Esophagus (tissue), 2 donors: ENCODE data around the gene KTI12. TPM values are rescaled to one million over a fixed set of nuclear protein-coding genes. Genes with fewer than 3 reads are reported as not detected.
"Not testable (repeated sequence)": the region's sequence is repeated elsewhere in the genome, so short reads cannot be mapped to it uniquely, and the experiment has no call there.

Source experiments
- H3K27ac ChIP-seq, 2 donors: one replicate each; pipeline ENCODE4 v1.5.1; 2013; ENCODE audit warnings: low read depth in 2 of 2, mild to moderate bottlenecking in 2 of 2, inconsistent platforms in 1 of 2, low read length in 1 of 2, moderate library complexity in 1 of 2
- H3K27me3 ChIP-seq, 2 donors: one replicate each; pipeline ENCODE4 v1.6.1; 2013; ENCODE audit warnings: low read length in 2 of 2, control low read depth in 1 of 2, mild to moderate bottlenecking in 1 of 2; ENCODE audit not compliant: insufficient read depth in 2 of 2, control insufficient read depth in 1 of 2
- H3K36me3 ChIP-seq, 2 donors: one replicate each; pipeline ENCODE4 v1.6.1; 2013; ENCODE audit warnings: low read length in 1 of 2; ENCODE audit not compliant: control insufficient read depth in 2 of 2, insufficient read depth in 2 of 2
- H3K4me1 ChIP-seq, 2 donors: one replicate each; pipeline ENCODE4 v1.6.1; 2013; ENCODE audit warnings: low read length in 1 of 2; ENCODE audit not compliant: control insufficient read depth in 2 of 2, insufficient read depth in 2 of 2
- H3K4me3 ChIP-seq, 2 donors: one replicate each; pipeline ENCODE4 v1.5.1; 2013; ENCODE audit warnings: low read length in 2 of 2, mild to moderate bottlenecking in 2 of 2, low read depth in 1 of 2, moderate library complexity in 1 of 2
- H3K9me3 ChIP-seq, 2 donors: one replicate each; pipeline ENCODE4 v1.6.1; 2013; ENCODE audit warnings: mild to moderate bottlenecking in 2 of 2, low read depth in 1 of 2, low read length in 1 of 2, moderate library complexity in 1 of 2; ENCODE audit not compliant: control insufficient read depth in 2 of 2, insufficient read depth in 1 of 2
- WGBS, 2 donors: extraction: QIAGEN DNeasy Blood & Tissue Kit; methylation state at CpG; one replicate each; pipeline ENCODE4 v1.1.7; 2013; 5-methylcytosine and 5-hydroxymethylcytosine counted together
- polyA plus RNA-seq, 2 donors: library from polyadenylated mRNA; stranded (reverse); fragments of 200-250 nt; gene quantifications; one replicate each; pipeline ENCODE4 v1.2.3, GENCODE V29; 2013
- donor health status: healthy with polysubstance abuse.
- donor health status: Bipolar disorder and iron deficiency.

The KTI12 gene
- polyA plus RNA-seq, 2 donors, result 2.5 to 6.5 TPM

DNA sequence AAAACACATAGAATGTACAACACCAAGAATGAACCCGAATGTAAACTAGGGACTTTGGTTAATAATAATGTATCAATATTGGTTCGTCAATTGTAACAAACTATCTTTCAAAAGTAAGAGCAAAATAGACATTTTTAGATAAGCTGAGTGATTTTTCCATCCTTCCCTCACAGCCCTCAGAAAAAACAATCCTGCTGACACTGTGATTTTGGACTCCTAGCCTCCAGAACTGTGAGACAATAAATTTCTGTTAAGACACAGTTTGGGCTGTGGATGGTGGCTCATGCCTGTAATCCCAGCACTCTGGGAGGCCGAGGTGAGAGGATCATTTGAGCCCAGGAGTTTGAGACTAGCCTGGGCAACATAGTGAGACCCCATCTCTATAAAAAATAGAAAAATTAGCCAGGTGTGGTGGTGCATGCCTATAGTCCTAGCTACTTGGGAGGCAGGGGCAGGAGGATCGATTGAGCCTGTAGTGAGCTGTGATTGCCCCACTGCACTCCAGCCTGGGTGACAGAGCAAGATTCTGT lies 12.1 kb upstream of the KTI12 start:
- not testable (repeated sequence) for H3K9me3 ChIP-seq, H3K27ac ChIP-seq, H3K4me3 ChIP-seq, H3K36me3 ChIP-seq, H3K4me1 ChIP-seq, H3K27me3 ChIP-seq
- 96 to 97% methylated on average over 4 of the region's 4 CpGs for WGBS, 2 donors

- WGBS, 2 donors, result 81 to 91% methylated on average over 2 of the region's 2 CpGs
- Histone ChIP-seq H3K27ac (no peak overlapping the region), H3K4me3 (no peak overlapping the region), H3K36me3 (peaks cover 0 to 3% of the 10 kb centered on the region in 2 donors), H3K4me1 (no peaks in the 10 kb centered on the region), H3K27me3 (no peaks in the 10 kb centered on the region), H3K9me3 (no peaks in the 10 kb centered on the region)
Measured at GRCh38 chr1:52045236-52045635, 11.6 kb upstream of the KTI12 start.

DNA sequence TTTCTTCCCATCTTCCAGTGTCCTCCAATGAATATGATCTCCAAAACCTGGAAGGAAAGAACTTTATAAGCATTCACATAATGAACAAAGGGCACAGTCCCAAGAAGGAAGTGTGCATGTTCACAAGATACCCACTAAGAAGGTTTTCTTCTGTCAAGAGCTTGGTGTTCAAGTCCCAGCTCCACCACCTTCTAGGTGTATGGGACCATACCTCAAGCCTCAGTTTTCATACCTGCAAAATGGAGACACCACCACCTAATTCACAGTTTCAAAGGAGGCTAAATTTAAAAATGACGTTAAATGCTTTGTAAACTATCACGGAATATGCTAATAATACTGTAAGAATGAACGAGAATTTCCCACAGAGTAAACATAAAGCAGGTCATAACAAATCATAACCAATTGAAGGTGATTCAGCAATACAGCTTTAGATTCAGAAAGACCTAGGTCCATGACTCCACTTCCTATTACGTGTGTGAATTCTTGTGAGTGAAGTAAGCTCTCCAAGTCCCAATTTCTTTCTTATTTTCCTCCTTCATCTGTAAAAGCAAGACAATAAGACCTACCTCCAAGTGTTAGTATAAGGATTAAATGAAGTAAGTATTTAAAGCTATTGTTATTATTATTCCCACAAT lies 8.1 kb upstream of the KTI12 start:
- H3K36me3 ChIP-seq, result peaks cover 2 to 3% of the 10 kb centered on the region in 2 donors
- no peak overlapping the region for H3K27ac ChIP-seq
- no peaks in the 10 kb centered on the region for H3K4me1 ChIP-seq
- WGBS, 2 donors, result 88 to 92% methylated on average over 4 of the region's 4 CpGs
- H3K27me3 ChIP-seq, result no peaks in the 10 kb centered on the region
- H3K4me3 ChIP-seq, result no peak overlapping the region
- no peaks in the 10 kb centered on the region for H3K9me3 ChIP-seq

DNA sequence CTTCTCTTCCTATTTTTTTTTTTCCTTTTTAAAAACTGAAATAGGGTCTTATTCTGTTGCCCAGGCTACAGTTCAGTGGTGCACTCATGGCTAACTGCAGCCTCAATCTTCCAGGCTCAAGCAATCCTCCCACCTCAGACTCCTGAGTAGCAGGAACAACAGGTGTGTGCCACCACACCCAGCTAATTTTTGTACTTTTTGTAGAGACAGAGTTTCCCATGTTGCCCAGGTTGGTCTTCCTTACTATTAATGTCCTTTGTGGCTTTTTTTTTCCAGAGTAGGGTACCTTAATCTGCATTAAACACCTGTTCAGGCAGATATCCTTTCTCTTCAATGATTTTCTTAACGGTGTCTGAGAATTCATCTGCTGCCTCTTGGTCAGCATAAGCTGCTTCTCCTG lies 4.3 kb upstream of the KTI12 start:
- Histone ChIP-seq H3K4me1 (no peaks in the 10 kb centered on the region), H3K27ac (no peak overlapping the region), H3K36me3 (peaks cover 2 to 3% of the 10 kb centered on the region in 2 donors), H3K4me3 (no peak overlapping the region), H3K9me3 (no peaks in the 10 kb centered on the region), H3K27me3 (no peaks in the 10 kb centered on the region)
- WGBS, 2 donors, result 80 to 99% methylated on average over 1 of the region's 1 CpG

- Histone ChIP-seq H3K9me3 (no peaks in the 10 kb centered on the region), H3K36me3 (peaks cover 2 to 3% of the 10 kb centered on the region in 2 donors), H3K4me1 (peaks cover 0 to 2% of the 10 kb centered on the region in 2 donors), H3K27me3 (no peaks in the 10 kb centered on the region), H3K4me3 (no peak overlapping the region), H3K27ac (no peak overlapping the region)
- whole genome bisulfite sequencing, 2 donors, result 80 to 81% methylated on average over 5 of the region's 5 CpGs
Measured at GRCh38 chr1:52037402-52037814, 3.8 kb upstream of the KTI12 start.

DNA sequence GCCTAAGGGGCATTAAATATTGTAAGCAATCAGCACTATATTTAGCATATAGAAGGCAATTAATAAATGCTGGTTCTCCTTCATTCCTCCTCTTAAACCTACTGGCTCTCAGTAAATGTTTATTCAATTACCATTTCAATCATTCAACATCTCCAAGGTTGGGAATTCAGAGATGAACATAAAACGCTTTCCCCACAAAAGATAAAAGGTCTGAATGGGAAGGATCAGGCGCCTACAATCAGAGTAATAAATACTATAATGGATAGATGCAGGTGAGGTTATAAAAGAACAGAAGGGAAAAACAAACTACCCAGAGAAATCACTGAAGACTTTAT lies 407 bp upstream of the KTI12 start:
- Histone ChIP-seq H3K27ac (peak overlapping the region in 1 of 2 donors; percentile 76), H3K27me3 (no peaks in the 10 kb centered on the region), H3K9me3 (no peaks in the 10 kb centered on the region), H3K4me1 (peaks cover 3 to 4% of the 10 kb centered on the region in 2 donors), H3K36me3 (no peaks in the 10 kb centered on the region), H3K4me3 (peak overlapping the region in 1 of 2 donors; percentile 87)
- WGBS, 2 donors, result 90 to 98% methylated on average over 2 of the region's 2 CpGs

- no peaks in the 10 kb centered on the region for H3K27me3 ChIP-seq
- 4% methylated on average over 24 of the region's 24 CpGs for WGBS, 2 donors
- no peaks in the 10 kb centered on the region for H3K9me3 ChIP-seq
- peak overlapping the region; percentile 76 to 95 for H3K27ac ChIP-seq
- H3K4me3 ChIP-seq, result peak overlapping the region; percentile 80 to 87
- H3K4me1 ChIP-seq, result peaks cover 3 to 4% of the 10 kb centered on the region in 2 donors
- H3K36me3 ChIP-seq, result no peaks in the 10 kb centered on the region
Measured at GRCh38 chr1:52032785-52033131, 852 bp downstream of the KTI12 start.

DNA sequence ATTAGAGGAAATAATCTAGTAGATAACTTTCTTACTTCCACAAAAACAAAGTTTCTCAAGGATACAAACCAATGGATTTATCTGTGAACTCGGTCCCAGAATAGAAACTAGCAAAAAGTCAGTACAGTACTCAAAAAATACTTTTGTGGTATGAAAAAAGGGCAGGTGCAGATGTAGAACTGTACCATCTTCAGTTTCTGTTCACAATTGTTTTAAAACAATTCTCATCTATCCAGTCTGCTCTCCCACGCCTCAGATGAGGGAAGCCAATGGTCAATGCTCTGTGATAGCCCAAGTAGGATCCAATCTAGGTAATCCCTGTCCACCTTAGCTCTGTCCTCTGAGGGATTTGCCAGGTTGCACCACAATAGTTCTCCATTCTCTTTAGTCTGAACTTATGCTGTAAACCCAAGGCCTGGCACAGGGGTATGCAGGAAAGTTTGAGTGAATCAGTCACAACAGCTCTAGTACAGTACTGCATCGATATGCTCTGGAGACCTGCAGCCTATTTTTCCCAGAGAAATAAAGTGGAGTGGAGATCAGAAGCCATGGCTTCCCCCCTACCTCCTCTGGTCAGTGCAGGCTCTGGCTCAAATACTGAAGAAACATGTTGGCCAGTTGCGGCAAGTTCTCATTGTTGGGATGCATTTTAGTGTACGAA lies 1.4 kb downstream of the KTI12 start:
- H3K27ac ChIP-seq, result peak overlapping the region; percentile 9 to 76
- H3K27me3 ChIP-seq, result no peaks in the 10 kb centered on the region
- WGBS, 2 donors, result 43 to 49% methylated on average over 5 of the region's 5 CpGs
- no peaks in the 10 kb centered on the region for H3K9me3 ChIP-seq
- H3K4me1 ChIP-seq, result peaks cover 3 to 4% of the 10 kb centered on the region in 2 donors
- no peaks in the 10 kb centered on the region for H3K36me3 ChIP-seq
- peak overlapping the region; percentile 80 to 87 for H3K4me3 ChIP-seq

DNA sequence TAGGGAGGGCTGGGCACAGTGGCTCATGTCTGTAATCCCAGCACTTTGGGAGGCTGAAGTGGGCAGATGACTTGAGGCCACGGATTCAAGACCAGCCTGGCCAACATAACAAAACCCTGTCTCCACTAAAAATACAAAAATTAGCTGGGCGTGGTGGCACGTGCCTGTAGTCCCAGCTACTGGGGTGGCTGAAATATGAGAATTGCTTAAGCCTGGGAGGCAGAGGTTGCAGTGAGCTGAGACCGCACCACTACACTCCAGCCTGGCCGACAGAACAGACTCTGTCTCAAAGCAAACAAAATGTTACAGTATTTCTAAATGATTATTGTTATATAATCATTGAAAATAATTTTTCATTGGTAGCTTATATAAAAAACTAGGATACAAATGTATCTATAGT lies 4.8 kb downstream of the KTI12 start:
- 68 to 86% methylated on average over 5 of the region's 5 CpGs for WGBS, 2 donors
- H3K36me3 ChIP-seq, H3K9me3 ChIP-seq, H3K27ac ChIP-seq, H3K4me3 ChIP-seq, H3K27me3 ChIP-seq, H3K4me1 ChIP-seq: not testable (repeated sequence)

- Histone ChIP-seq H3K27ac (no peak overlapping the region), H3K4me1 (peaks cover 3 to 4% of the 10 kb centered on the region in 2 donors), H3K9me3 (no peaks in the 10 kb centered on the region), H3K4me3 (no peak overlapping the region), H3K36me3 (peaks cover 0 to 2% of the 10 kb centered on the region in 2 donors), H3K27me3 (no peaks in the 10 kb centered on the region)
- 63 to 89% methylated on average over 1 of the region's 1 CpG for WGBS, 2 donors
Measured at GRCh38 chr1:52028328-52028727, 5.3 kb downstream of the KTI12 start.
